ENCODE results near the gene SLC35F5. TPM values are rescaled to one million over a fixed set of nuclear protein-coding genes. Genes with fewer than 3 reads are reported as not detected.

The SLC35F5 gene
- total and polyA plus RNA-seq, 2 of the 13 experiments (the other 11 are each of a cell fraction or from before 2014, with no cell fraction given): 139 to 174 TPM

DNA sequence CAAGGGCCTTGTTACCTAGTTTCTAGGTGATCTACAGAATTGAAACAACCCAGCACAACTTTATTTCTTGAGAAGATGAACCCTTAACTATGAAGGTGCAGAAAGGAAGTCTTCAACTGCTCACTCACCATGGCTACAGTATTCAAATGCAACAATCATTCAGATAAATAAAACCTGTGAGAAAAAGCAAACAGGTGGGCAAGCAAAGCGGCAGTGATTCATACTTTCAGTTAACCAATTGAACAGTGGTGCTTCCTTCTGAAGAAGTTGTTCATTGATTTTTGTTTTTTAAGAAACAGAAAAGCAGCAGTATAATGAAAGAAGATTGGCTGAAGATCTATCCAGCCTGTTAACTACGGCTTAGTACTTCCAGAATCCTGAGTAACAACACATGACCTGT lies 43.5 kb downstream of the SLC35F5 start (continued):
- TF ChIP-seq, protein P1, sequence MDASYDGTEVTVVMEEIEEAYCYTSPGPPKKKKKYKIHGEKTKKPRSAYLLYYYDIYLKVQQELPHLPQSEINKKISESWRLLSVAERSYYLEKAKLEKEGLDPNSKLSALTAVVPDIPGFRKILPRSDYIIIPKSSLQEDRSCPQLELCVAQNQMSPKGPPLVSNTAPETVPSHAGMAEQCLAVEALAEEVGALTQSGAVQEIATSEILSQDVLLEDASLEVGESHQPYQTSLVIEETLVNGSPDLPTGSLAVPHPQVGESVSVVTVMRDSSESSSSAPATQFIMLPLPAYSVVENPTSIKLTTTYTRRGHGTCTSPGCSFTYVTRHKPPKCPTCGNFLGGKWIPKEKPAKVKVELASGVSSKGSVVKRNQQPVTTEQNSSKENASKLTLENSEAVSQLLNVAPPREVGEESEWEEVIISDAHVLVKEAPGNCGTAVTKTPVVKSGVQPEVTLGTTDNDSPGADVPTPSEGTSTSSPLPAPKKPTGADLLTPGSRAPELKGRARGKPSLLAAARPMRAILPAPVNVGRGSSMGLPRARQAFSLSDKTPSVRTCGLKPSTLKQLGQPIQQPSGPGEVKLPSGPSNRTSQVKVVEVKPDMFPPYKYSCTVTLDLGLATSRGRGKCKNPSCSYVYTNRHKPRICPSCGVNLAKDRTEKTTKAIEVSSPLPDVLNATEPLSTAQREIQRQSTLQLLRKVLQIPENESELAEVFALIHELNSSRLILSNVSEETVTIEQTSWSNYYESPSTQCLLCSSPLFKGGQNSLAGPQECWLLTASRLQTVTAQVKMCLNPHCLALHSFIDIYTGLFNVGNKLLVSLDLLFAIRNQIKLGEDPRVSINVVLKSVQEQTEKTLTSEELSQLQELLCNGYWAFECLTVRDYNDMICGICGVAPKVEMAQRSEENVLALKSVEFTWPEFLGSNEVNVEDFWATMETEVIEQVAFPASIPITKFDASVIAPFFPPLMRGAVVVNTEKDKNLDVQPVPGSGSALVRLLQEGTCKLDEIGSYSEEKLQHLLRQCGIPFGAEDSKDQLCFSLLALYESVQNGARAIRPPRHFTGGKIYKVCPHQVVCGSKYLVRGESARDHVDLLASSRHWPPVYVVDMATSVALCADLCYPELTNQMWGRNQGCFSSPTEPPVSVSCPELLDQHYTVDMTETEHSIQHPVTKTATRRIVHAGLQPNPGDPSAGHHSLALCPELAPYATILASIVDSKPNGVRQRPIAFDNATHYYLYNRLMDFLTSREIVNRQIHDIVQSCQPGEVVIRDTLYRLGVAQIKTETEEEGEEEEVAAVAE (CRISPR knock-in tag; IDR thresholded peaks at IDR 0.05; ENCODE audit: borderline replicate concordance): no peak
- TF ChIP-seq, protein P2, sequence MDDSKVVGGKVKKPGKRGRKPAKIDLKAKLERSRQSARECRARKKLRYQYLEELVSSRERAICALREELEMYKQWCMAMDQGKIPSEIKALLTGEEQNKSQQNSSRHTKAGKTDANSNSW (CRISPR knock-in tag; IDR thresholded peaks at IDR 0.05; ENCODE audit: borderline replicate concordance): no peak

DNA sequence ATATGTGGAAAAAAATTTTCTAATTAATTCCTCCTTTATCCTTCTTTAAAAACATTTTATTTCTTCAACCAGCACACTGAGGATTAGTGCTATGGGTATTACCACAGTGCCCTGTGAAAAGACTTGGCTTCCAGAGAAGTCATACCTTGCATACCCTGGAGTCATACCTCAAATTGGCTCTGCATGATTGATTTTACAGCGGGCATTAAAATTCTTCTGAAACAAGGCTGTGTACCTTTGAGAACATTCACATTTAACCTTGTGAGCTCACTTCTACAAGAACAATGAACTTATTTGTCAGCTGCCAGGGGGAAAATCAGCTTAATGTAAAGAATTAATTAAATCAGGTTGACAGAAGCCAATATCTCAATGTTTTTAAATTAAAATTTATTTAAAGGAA lies 44.6 kb downstream of the SLC35F5 start:
- no peaks in the 10 kb centered on the region for H4K20me1 ChIP-seq (ENCODE audit: insufficient read depth, low read length)
- 90% methylated on average over 1 of the region's 1 CpG for WGBS (ENCODE audit: low lambda C conversion rate)
- H3K27me3 ChIP-seq (ENCODE audit: control insufficient read depth in 1 of 2, insufficient read depth in 2 of 2, low read length in 2 of 2): no peaks in the 10 kb centered on the region
- H3K36me3 ChIP-seq (replicated peaks in 1 of 2; ENCODE audit: control insufficient read depth in 1 of 2, insufficient read depth in 2 of 2, low read length in 2 of 2): peaks cover 6 to 29% of the 10 kb centered on the region in 2 experiments
- POLR2A ChIA-PET: no interaction called here
- H3K4me3 ChIP-seq (replicated peaks in 1 of 3; ENCODE audit: insufficient read depth in 1 of 3, low read depth in 2 of 3, low read length in 3 of 3): no peak overlapping the region
- no peaks in the 10 kb centered on the region for H3K4me1 ChIP-seq (ENCODE audit: insufficient read depth, low read length)
- TF ChIP-seq IKZF1 (IDR thresholded peaks at IDR 0.05): no peak
- H3K9me3 ChIP-seq (ENCODE audit: low read length): no peaks in the 10 kb centered on the region
- FAIRE-seq: no peak
- ATAC-seq: no peak
- no peak overlapping the region for H3K4me2 ChIP-seq (ENCODE audit: low read depth, low read length)
- no peak for DNase-seq (ENCODE audit: low spot score)
- intact Hi-C loops (cut with micrococcal nuclease; ENCODE audit: unreplicated experiment): no loop called here
- no peak overlapping the region for H3K9ac ChIP-seq (ENCODE audit: insufficient read depth, low read depth, low read length)
- no peaks in the 10 kb centered on the region for H3K79me2 ChIP-seq (ENCODE audit: insufficient read depth, low read length)
- H2AFZ ChIP-seq (ENCODE audit: low read length): no peak overlapping the region
- in situ Hi-C loops (cut with HindIII; ENCODE audit: extremely low pct_ligation_motif_present, low pct_unique_long_range_greater_than_20kb): no loop called here
- CTCF ChIA-PET (ENCODE audit: low intra/inter-chr PET ratio, low total read pairs): no interaction called here
- no TSS peak for BruUV-seq (replicated peaks)
- no peak overlapping the region for H3K27ac ChIP-seq (ENCODE audit: extremely low read length, insufficient read depth, low read length)
